ENCODE measurements around the gene ANO4. TPM values are rescaled to one million over a fixed set of nuclear protein-coding genes. Genes with fewer than 3 reads are reported as not detected.

The ANO4 gene
- total RNA-seq, 4 donors from 2014 or later: 0.06 TPM; not detected in 3

DNA sequence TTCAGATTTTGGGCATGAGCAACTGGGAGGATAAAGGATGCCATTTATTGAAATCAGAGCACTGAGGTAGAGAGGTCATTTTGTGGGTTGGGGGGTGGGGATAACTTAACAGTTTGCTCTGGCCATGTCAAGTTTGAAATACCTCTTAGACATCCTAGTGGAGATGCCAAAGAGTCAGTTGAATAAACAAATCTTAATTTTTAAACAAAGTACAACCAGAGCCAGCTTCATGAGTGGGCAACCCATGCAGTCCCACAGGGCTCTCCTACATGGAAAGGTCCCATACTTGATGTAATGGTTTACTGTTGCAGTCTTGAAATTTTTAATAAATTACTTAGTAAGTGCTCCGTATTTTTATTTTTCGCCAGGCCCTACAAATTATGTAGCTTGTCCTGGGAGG lies 81.2 kb downstream of the ANO4 start:
- intact Hi-C loops (cut with DNase I; ENCODE audit: low total_unique reads): no loop called here
- WGBS, 2 donors: 93 to 94% methylated on average over 2 of the region's 2 CpGs
- no peak overlapping the region for H3K4me3 ChIP-seq (ENCODE audit: low read depth, poor library complexity, severe bottlenecking)
- TF ChIP-seq, protein P1, sequence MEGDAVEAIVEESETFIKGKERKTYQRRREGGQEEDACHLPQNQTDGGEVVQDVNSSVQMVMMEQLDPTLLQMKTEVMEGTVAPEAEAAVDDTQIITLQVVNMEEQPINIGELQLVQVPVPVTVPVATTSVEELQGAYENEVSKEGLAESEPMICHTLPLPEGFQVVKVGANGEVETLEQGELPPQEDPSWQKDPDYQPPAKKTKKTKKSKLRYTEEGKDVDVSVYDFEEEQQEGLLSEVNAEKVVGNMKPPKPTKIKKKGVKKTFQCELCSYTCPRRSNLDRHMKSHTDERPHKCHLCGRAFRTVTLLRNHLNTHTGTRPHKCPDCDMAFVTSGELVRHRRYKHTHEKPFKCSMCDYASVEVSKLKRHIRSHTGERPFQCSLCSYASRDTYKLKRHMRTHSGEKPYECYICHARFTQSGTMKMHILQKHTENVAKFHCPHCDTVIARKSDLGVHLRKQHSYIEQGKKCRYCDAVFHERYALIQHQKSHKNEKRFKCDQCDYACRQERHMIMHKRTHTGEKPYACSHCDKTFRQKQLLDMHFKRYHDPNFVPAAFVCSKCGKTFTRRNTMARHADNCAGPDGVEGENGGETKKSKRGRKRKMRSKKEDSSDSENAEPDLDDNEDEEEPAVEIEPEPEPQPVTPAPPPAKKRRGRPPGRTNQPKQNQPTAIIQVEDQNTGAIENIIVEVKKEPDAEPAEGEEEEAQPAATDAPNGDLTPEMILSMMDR (IDR thresholded peaks at IDR 0.05): no peak
- TF ChIP-seq POLR2A (IDR thresholded peaks at IDR 0.05): no peak
- DNase-seq (ENCODE audit: low spot score in 2 of 2): no peak

DNA sequence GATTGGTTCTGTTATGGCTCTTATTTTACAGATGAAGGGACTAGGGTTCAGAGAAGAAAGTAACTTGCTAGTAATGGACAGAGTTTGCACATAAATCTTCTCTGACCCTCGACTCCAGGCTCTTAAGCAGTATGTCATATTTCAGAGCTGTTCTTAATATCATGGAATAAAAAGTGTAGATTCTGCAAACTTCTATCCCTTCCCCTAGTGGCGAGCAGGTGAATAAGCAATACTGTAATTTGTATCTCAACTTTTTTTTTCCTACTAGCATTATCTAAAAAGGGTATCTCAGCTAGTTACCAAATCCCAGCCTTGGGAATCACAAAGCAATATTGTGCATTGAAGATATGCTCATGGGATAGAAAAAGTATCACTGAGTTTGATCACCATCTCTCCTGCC lies 83.2 kb downstream of the ANO4 start:
- TF ChIP-seq POLR2A (IDR thresholded peaks at IDR 0.05): no peak
- TF ChIP-seq, protein P1 (IDR thresholded peaks at IDR 0.05): no peak
- no peak overlapping the region for H3K4me3 ChIP-seq (ENCODE audit: low read depth, poor library complexity, severe bottlenecking)
- DNase-seq (ENCODE audit: low spot score in 2 of 2): no peak
- intact Hi-C loops (cut with DNase I; ENCODE audit: low total_unique reads): no loop called here
- 42 to 46% methylated on average over 2 of the region's 2 CpGs for WGBS, 2 donors

DNA sequence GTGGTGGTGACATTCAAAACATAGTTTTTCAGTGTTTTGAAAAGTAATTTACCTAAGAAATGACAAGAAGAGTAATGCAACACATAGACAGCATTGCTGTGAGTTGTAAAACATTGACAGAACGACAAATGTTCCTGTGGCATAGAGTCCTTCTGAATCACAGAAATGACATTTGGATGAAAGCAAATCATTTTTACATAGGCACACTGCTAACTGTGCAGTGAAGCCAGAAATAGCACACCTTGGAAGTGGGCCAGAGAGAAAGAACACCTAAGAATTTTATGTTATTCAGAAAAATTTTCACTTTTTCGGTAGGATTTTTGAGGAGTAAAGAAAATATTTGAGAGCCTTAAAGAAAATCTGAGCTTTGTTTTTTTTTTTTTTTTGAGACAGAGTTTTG lies 100.6 kb downstream of the ANO4 start:
- WGBS, 2 donors: 66% methylated on average over 2 of the region's 2 CpGs
- TF ChIP-seq, protein P1 (IDR thresholded peaks at IDR 0.05): no peak
- intact Hi-C loops (cut with DNase I; ENCODE audit: low total_unique reads): no loop called here

DNA sequence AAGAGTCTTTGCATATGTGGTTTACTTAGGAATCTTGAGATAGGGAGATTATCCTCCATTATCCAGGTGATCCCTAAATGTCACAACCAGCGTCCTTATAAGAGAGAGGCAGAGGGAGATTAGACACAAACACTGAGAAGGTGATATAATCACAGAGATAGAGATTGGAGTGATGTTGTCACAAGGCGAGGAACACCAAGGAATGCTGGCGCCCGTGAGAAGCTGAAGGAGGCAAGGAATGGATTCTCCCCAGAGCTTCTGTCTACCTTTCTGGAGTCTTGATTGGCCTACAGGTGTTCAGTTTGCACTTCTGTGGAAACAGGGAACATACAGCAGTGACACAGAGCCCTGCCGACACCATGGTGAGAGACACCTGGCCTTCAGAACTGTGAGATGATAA lies 101.6 kb downstream of the ANO4 start:
- no peak for DNase-seq (ENCODE audit: low spot score in 2 of 2)
- no peak overlapping the region for H3K4me3 ChIP-seq (ENCODE audit: low read depth, poor library complexity, severe bottlenecking)
- WGBS, 2 donors: 82 to 85% methylated on average over 5 of the region's 5 CpGs
- intact Hi-C loops (cut with DNase I; ENCODE audit: low total_unique reads): no loop called here
- TF ChIP-seq, protein P1 (IDR thresholded peaks at IDR 0.05): no peak
- no peak for TF ChIP-seq POLR2A (IDR thresholded peaks at IDR 0.05)

More for the DNA sequence above, 100.6 kb downstream of the ANO4 start:
- DNase-seq (ENCODE audit: low spot score in 2 of 2): no peak
- H3K4me3 ChIP-seq (ENCODE audit: low read depth, poor library complexity, severe bottlenecking): no peak overlapping the region

DNA sequence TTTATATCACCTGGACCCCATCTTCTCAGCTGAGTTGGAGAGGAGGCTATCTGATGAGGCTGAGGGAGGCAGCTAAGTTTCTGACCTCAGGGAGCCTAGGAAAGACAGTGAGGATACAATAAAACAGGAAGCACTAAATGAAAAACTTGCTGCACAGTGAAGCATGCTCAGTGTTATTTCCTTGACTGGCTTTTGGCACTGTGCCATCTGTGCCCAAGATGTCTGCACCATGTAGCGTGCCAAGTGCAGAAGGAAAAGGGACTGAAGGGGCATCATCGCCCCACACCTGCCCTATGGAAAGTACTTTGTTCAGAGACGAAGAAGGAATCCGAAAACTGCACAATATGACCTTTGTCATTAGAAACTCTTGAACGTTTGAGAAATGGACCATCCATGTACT lies 102.7 kb downstream of the ANO4 start:
- WGBS, 2 donors: 86 to 87% methylated on average over 5 of the region's 5 CpGs
- TF ChIP-seq, protein P1 (IDR thresholded peaks at IDR 0.05): no peak
- no peak for TF ChIP-seq POLR2A (IDR thresholded peaks at IDR 0.05)
- intact Hi-C loops (cut with DNase I; ENCODE audit: low total_unique reads): no loop called here
- H3K4me3 ChIP-seq (ENCODE audit: low read depth, poor library complexity, severe bottlenecking): no peak overlapping the region
- DNase-seq (ENCODE audit: low spot score in 2 of 2): no peak

DNA sequence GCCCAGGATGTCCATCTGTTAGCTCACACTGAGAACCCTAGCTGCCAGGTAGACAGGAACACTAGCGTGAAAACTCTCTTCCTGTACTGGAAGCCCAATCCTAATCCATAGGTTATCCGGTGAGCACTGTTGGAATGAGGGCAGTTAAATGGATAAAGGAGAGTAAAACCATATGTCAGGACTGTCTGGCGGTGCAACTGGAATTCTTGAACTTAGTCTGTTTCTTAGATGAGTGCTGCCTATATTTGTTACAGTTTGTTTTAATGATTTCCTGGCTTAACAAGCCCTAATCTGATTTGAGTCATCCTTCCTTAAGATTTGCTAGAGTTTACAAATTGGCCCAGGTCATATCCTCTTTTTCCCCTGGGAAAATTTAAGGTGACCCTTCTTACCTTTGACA lies 104.7 kb downstream of the ANO4 start:
- no peak overlapping the region for H3K4me3 ChIP-seq (ENCODE audit: low read depth, poor library complexity, severe bottlenecking)
- TF ChIP-seq, protein P1 (IDR thresholded peaks at IDR 0.05): no peak
- no peak for TF ChIP-seq POLR2A (IDR thresholded peaks at IDR 0.05)
- 77 to 78% methylated on average over 3 of the region's 3 CpGs for WGBS, 2 donors
- intact Hi-C loops (cut with DNase I; ENCODE audit: low total_unique reads): no loop called here
- no peak for DNase-seq (ENCODE audit: low spot score in 2 of 2)

Measured in lower leg skin (tissue), 4 donors.